Stimulated activated CD8-positive, alpha-beta memory T cell treated with anti-CD3 and anti-CD28 coated beads, Interleukin-12 subunit alpha, Interleukin-12 subunit beta, amount 100 ng/mL, for 1 hour (primary cell): Measurements from ENCODE around the gene DOK6.

Experiments
- DNase-seq: peaks from one replicate; pipeline ENCODE4 v3.0.0-alpha.2; 2020; ENCODE audit warnings: low read depth

Gene DOK6

DNA sequence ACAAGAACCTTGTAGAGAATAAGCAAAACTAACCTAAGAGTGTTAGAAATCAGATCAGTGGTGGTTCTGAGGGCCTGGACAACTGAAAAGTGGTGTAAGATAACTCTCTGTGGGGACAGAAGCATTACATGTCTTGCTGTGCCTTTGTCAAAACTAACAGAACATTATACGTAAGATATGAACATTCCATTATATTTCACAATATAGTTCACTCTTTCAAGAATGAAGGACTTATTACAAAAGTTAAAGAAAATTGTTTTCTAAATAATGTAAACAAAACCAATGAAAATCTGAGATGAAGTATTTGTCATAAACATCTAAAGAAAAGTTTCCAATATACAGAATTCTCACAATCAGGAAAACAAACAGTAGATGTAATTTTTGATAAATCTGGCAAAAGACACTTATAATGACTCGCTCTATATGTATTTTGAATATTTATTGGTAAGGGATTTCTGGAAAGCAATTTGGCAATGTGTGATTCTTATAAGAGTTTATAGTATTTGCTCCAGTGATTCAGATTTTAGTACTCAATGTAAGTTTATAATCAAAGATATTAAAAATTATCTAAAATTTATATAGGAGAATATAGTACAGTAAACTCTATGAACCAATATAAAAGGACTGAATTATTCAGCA is 288.6 kb downstream of the DOK6 start:
- DNase-seq, result no peak

DNA sequence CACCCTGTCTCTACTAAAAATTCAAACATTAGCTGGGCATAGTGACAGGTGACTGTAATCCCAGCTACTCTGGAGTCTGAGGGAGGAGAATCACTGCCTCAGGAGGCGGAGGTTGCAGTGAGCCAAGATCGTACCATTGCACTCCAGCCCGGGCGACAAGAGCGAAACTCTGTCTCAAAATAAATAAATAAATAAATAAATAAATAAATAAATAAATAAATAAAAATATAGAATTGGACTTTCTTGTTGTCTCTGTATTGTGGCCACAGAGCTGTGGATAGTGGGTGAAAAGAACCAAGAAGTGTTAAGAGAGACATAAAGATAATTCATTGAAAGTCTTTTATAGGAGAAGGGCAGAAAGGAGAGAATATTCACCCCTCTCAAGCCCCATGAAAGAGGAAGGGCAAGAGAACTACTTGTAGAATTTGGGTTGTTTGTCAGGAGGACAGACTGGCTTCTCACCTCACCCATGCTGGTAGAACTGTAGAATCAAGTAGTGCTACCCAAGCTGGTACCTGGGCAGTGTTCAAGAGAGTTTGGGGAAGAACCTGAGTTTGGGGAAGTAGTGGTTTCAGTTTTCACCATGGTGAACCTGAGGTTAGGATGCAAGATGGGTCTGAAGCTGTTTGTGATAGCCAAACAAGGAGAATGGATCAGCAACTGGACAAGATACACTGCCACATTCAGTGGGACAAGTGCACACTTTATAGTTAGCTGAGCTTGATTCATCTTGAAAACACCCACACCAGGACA is 290.5 kb downstream of the DOK6 start:
- no peak for DNase-seq

DNA sequence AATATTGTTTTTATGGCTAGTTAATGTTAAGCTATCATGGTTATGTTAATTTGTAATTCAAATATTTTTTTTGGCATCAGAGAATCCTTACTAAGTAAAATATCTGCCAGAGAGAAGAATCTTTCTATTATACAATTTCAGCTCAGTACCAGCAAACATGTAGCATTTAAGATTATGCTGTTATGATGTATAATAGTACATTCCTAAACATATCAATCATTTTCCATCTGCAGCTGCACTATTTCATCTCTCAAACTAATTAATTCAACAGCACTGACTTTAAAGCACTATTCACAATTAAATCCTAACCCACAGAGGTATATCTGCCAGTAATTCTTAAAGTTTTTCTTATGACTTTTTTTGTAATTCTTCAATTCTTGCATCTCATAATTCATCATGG is 296.4 kb downstream of the DOK6 start:
- DNase-seq, result no peak

DNA sequence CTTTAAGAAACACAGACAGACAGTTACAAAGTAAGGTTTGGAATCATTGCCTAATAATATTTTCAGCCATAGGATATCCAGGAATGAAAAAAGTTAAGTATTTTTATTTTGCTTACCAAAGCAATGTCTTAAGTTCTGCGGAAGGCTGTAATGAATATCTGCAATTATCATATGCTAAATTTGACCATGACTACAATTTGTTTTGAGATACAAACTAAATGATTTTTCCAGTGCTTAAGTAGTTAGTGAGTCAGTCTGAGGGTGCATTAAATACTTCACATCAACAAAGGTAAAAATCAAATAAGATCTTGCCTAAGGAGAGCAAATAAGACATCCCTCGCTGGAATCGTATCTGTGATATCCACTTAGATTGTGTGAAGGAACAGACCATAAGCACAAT is 297.0 kb downstream of the DOK6 start:
- DNase-seq, result no peak

DNA sequence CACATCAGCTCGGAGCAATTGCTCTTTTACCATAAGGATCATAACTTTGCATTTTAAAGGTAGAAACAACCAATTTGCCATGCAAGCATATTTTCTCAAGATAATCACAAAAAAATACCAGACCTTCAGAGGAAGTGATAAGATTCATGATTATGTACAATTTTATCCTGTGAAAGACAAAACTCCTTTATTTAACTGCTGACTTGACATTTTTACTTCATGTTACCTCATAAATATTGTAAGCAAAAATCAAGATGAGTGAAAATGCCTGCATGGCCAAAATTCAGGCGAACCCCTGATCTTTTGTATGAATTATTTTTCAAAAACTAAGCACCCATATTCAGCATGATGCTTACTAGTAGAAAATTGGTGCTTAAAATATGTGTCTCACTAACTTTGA is 300.6 kb downstream of the DOK6 start:
- no peak for DNase-seq

DNA sequence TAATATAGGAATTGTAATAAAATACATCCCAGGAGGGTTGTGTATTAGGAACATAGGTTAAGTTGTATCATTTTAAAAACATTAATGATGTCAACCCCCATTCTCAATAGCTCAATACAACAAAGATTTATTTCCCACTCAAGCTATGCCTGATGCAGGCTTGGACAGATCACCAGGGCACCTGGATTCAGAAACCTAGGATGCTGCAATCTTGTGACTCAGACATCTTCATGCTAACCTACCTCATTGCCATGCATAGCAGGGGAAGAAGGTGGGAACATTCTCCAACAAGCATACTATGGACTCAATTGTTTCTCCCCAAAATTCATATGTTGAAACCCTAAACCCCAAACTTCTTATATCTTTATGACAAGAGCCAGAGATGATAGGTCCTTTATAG is 302.8 kb downstream of the DOK6 start:
- DNase-seq, result no peak

DNA sequence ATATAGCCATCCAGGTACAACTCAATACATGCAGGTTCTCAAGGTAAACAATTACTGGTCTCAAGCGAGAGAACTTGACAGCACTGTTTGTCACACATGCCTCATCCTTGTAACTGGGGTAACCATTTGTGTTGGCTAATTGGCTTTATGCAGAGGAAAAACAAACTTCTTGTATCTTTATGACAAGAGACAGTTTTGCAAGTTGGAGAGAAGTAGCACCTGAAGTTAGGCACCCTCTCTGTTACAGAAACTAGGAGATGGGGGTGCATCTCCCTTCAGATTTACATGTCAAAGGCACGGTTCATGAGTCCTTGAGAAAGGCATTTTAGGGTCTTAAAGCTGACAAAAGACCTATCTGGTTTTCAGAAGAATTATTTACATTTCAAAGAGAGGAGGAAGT is 305.3 kb downstream of the DOK6 start:
- DNase-seq, result no peak

DNA sequence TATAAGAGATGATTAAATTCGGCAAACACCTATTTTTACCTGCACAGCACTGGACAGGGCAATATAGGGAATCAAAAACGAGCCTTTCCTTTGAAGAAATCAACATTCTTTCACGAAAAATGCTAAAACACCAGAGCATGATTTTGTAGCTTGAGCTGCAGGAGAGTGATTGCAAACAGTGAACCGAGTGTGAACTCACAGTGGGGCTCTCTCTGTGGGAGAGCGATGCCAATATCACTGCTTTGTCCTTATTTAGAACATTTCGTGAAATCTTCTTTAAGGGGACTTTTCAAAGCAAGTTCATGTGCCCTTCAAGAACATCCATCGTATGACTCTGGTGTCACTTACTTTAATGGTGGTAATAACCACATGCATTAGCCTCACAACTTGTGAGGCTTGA is 308.2 kb downstream of the DOK6 start:
- no peak for DNase-seq

DNA sequence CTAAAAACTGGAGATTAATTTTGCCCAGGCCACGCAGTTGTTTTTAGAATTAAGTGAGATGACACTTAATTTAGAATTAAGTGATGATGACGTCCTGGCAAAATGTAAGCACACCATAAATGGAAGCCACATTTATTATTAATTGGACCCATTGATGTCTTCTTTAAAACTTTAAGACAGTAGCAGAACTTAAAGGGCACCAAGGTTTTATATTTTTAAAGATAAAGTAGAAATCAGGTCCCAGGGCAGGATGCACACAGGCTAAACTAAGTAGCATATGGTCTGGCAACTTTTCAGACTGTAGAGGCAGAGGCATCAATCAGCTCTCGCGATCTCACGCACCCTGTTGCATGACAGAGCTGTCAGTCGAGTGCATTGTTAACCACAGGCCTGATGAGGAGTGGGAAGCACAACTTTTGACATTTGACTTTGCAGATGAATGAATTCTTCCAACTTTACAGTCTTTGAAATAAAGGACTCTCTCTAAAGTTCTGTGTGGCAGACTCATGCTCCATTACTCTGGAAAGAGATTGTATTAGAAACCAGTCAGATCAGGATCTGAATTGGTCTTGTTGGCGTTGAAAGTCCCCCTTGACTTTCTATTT is 314.6 kb downstream of the DOK6 start:
- no peak for DNase-seq

DNA sequence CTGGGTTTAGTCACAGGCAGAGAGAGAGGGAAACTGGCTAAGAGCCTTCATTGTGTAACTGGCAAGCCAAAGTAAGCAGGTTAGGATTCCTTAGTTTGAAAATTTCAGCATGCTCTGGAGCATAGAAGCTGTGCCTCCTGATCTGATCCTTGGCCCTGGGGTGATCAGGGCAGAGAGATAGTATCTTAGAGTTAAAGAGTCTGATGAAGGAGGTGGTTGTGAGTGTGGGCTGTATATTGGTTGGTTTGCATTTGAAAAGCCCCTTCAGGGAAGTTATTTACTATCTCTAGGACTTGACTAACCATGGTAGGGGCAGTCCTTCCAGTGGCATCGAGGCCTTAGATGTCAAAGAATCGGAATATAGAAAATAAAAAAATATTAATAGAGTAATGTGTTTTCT is 316.9 kb downstream of the DOK6 start:
- DNase-seq, result no peak

DNA sequence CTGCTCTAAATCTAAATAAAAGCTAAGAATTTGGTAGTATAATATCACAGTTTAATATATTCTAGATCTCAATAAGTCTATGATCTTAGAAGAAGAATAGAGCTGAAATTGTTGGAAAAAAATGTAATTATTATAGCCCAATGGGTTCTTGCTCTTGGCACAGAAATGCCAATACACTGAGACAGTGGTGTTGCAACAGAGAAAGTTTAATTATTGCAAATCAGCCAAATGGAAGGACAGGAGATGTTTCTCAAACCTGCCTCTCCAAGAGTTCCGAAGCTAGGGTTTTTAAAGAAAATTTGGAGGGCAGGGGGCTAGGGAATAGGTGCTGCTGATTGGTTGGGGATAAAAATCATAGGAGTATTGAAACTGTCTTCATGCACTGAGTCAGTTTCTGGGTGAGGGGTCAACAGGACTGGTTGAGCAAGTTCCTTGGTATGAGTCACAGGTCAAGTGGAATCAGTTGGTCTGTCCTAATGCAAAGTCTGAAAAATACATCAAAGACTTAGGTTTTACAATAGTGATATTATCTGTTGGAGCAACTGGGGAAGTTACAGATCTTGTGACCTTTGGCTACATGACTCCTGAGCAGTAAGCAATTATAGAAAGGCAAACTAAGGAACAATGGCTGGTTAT is 318.3 kb downstream of the DOK6 start:
- no peak for DNase-seq

DNA sequence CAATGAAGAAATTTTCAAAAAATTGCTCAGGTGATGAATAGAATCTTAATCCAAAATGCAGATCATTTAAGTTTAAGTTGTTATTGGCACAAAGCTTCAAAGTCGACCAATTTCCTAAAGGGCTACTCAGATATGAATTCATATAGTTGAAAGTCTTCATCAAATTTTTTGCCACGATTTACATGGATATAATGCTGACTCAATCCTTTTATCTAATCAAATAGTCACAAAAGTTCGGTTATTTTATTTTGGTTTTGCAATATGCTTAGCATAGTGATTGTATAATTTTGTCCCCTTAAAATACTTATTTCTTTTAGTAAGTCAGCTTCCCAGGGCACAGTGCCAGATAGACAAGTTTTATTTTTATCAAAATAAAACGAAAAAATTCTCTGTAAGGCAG is 319.7 kb downstream of the DOK6 start:
- DNase-seq, result no peak

DNA sequence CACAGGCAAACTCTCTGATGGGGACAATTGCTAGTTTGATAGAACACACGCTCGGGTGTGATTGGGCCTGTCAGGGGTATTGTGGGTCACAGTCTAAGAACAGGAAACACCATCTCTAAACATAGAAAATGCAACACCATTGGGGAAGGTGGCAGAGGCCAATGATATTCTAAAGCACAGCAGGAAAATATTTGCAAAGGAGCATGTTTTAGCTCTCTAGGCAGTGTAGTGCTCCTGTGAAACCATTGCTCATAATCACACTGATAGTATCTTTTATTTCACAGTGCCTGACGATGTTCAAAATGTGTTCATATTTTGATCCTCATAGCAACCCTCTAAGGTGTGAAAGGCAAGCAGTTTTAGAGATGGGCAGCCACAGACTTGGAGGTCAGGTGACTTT is 322.7 kb downstream of the DOK6 start:
- DNase-seq, result no peak

DNA sequence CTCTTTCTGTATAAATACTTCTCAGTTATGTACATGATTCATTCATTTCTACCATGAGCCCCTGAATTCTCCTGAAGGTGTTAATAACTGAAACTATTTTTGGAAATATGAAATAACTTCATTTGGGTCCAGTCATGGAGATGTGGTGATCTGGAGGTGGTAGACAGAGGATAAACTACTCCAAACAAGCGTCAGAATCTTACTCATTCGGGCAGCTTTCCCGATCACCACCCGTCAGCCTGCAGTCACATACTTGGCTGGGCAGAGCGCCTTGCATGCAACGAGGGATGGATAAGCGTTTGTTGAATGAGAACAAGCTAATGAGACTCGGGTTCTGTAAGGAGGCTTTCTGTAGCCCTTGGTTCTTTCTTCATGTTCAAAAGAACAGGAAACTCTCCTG is 324.3 kb downstream of the DOK6 start:
- DNase-seq, result no peak

DNA sequence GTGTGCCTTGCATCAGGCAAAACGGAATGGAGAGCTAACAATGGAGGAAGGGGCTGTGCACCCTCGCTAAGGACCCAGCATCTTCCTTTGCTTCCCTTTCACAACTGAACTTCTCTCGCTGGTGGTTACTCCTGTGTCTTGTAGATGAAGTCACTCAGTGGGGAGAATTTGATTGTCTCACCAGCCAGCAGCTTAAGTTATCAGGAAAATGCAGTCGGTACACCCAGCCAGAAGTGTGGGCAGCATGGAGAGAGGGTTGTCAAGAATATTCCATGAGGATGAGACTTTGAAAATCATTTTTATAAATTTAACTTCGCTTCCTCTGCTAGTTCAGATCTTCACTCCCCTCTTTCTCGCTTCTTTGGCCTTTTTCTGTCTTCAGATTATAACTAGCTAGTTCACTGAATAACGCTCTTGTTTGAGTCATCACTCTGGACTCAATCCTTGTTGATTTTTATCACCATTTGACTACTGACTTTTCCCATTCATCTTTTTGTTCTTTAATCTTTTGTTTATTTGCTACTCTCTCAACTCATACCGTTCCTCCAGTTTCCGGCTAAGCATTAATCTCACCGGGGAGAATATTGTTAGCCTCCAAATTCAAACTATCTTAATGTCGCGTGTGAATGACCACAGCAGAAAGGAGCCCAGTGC is 325.3 kb downstream of the DOK6 start:
- DNase-seq, result no peak

DNA sequence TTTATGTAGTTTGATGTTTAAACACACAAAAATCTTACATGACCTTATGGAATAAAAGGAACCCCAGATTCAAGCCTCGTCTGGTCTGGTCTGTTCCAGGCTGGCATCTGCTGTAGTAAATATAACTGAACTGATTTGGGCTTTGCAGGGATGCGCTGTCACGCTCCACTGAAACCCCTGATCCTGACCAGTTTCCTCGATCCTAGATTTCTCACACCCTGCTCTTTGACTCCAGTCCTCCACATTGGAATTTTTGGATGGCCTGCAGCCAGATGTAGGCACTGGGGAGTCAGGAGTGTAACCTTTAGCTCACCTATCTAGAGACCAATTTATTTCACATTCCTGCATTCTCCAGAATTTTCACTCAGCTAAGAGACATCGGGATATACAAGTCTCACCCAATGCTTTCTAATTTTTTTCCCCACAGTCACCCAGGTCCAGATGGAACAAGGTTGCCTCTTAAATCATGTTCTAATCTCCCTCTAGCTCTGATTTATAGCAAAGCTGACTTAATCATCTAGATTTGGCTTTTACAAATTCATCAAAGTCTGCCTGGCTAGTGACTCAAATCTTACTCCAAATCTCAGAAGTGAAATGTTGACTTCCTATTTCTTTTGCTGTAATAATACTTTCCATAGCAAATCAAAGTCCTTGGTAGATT is 327.4 kb downstream of the DOK6 start:
- DNase-seq, result no peak

DNA sequence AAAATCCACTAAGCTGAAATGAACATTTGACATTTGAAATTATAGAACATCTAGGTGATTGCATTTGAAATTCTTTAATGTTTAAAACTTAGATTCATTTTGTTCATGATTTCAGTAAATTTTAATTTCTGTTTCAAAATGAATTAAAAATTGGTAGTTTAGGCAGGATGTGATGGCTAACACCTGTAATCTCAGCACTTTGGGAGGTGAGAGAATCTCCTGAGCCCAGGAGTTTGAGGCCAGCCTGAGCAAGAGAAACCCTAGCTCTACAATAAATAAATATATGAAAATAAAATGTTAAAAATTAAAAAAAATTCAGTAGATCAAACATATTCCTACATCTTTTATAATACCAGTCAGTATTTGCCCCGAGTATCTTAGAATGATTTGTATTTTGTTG is 330.0 kb downstream of the DOK6 start:
- DNase-seq, result no peak

DNA sequence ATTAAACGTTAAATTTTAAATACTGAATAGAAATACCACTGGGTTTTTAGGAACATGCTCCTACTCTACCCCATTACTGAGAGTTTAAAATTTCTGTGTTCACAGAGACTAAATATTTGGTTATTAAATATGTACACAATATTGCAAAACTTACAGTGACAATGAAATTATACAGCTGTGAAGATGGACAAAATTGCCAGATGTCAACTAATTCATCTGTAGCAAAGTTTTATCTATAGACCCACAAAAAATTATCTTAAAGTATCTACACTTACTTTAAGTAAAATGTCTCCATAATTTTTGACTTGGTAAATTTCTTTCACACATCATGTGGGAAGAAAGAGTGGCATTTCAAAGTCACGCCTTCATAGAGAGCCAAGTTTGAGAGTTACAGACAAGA is 333.8 kb downstream of the DOK6 start:
- no peak for DNase-seq

DNA sequence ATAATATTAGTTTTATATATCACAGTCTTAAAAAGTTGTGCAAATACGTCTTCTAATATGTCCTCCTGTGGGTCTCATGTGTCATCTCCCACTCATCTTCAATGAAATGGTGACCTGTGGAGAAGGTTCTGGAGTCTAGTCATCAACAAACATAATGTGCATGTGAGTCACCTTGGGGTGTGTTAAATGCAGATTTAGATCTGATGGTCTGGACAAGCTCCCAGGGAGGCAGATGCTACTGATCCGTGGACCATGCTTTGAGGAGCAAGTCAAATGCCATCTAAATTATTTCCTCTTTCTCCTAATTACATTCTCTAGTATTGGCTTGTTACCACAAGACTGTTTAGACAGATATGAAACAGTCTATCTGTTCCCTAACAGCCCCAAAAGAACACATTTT is 336.0 kb downstream of the DOK6 start:
- DNase-seq, result no peak

DNA sequence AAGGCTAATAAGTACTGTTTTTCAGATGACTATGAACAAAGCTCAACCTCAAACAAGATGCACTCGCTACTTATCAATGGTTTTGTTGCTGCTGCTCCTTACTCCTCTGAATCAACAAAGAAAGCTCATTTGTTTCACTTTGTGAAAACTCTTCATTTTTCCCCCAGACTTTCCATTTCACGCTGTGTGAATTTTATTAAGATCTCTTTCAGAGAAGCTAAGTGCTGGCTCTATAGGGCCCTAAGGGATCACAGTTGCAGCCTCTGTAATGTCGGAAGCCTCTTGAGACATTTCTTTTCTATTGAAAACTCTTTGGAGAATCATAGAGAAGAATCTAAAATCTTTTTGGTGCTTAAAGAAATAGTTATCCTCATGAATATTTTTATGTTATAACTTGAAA is 337.2 kb downstream of the DOK6 start:
- DNase-seq, result no peak

DNA sequence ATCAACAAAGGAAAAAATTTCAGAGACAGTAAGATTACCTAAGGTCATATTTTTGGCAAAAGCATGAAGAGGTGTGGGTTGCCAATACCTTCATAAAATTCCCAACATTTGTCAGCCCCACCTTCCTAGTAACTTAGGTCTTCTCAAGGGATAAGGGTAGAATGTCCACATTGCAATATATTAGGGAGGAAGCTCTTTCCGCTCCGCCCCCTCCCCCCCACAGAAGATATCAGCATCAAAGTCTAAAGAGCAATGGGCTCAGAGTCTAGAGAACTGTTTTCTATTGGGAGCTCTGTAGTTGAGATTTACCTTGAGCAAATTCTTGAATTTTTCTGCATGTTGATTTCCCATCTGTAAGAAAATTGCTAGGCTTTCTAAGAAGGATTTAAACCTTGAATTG is 346.7 kb downstream of the DOK6 start:
- DNase-seq, result no peak

DNA sequence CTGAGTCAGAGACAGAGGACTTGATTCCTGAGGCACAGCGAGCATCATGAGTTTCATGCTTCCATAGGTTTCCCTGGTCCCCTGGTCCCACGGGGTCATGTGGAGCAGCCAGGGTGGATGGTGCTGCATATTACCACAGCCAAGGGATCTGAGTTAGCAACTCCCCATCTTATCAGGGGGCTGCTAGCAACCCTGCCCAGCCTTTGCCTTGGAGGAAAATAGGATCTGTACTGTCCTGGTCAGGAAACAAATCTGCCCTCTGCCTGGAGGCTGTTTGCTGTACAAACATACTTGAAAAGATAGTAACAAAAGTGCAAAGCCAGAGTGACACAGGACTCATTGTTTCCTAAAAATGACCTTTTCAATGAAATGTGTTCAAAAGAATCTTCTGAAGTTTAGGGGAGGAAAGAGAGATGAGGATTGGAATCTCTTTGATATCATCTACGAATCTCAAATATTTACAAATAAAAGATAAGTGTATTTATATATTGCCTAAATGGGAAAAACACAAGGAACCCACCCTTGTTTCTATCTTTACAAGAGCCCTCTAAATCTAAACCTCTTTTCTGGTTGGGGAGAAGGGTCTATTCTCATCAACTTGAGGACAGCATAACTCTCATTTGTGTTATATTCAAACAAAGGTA is 352.2 kb downstream of the DOK6 start:
- DNase-seq, result no peak
